Camera-type eye (tissue), 1 donor: ENCODE data around the gene IFIH1. TPM values are rescaled to one million over a fixed set of nuclear protein-coding genes. Genes with fewer than 3 reads are reported as not detected.

Source experiments
- total RNA-seq: library from RNA; depleted of rRNA; stranded (reverse); fragments of >200 nt; gene quantifications from one replicate; pipeline ENCODE4 v1.2.3, GENCODE V29; 2014

IFIH1 gene
- 7.0 TPM for total RNA-seq

DNA sequence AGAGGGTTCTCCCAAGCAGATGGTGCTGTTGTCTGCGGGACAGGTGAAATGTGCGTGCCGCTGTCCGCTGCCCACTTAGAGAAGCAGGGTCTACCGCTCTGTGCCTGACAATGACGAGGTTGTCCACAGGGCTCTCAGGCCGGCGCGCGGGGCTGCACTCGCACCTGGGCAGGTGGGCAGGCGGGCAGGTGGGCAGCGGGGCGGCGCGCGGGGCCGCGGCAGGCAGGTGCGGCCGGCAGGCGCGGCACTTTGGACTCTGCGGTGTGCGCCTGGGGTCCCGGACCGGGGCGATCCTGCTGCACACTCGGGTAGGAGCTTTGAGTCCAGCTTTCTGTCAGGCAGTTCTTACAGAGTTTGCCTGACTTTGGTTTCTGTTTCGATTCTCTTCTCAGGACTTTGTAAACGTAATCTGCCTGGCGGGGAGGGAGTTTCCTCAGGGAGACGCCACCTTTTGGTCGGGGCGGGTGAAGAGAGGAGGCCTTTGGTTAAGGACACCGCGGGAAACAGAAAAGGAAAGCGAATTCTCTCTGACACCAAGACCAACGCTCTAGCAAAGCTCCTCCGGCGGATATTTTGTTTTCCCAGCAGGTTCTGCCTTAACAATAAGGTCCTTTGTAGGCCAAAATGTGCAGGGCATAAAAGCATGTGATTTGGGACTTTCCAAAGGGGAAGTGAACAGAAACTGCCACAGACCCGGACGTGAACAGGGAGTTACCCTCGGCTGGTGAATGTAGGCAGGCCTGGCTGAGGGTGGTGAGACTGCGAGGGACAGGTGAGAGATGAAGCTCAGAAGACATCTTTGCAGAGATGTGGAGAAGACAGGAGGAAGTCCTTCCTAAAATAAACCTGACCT lies at the start of gene IFIH1:
Gene IFIH1 (minus strand): TSS at position 357 of the 853 bp plus-strand sequence. CDS start 377 bp downstream, outside the sequence.

GRCh38 chr2:162343824-162344616 lies 25.5 kb upstream of the IFIH1 start, which contains the start of gene GCA:
TSS of gene GCA (plus strand) at chr2:162344132. CDS start at chr2:162344249, 117 bp downstream.

DNA sequence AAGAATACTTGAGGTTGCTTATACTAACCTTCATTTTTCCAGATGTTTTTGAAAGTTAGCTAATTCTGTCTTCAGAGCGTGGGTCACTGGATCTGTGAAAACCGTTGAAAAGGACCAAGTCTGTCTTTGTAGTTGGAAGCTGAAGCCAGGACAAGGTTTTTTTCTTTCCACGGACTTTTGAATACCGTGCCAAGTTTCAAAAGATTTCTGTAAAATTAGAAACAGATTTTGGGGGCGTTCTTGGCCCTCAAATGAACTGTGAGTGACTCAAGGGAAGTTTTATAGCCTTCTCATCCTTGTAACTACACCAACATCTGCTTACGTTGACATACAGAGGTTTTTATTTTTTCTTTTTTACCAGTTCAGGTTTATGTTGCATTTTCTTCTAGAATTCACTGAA lies 75.2 kb downstream of the IFIH1 start, which contains the start of gene FAP:
Gene FAP (minus strand): TSS at position 152 of the 400 bp plus-strand sequence. CDS start 118 bp downstream, at position 34.

Other genes with a start within 250 kb of the IFIH1 start
- gene DPP4, start 244.5 kb downstream of the IFIH1 start, total RNA-seq, result 12.3 TPM
- 0.99 TPM for gene GCG, start 166.4 kb downstream of the IFIH1 start, total RNA-seq
- 82.5 TPM for gene FAP, start 75.2 kb downstream of the IFIH1 start, total RNA-seq
- gene GCA, start 25.4 kb upstream of the IFIH1 start, total RNA-seq, result 32.6 TPM